ENCODE measurements around the gene PLPPR3. TPM values are rescaled to one million over a fixed set of nuclear protein-coding genes. Genes with fewer than 3 reads are reported as not detected.

PLPPR3 gene
- total RNA-seq, 2 donors from 2014 or later: not detected

- no peak for DNase-seq
- Mint-ChIP-seq H3K36me3 (ENCODE audit: insufficient read depth in 2 of 2) (no peaks in the 10 kb centered on the region), H3K4me1 (ENCODE audit: low read depth) (no peaks in the 10 kb centered on the region), H3K27me3 (ENCODE audit: low read depth) (peaks cover 6% of the 10 kb centered on the region), H3K27ac (no peak overlapping the region), H3K4me3 (no peak overlapping the region), H3K9me3 (no peaks in the 10 kb centered on the region)
- no peak for ATAC-seq (replicated peaks in 1 of 2)
Observed at GRCh38 chr19:788983-789700, 32.6 kb downstream of the PLPPR3 start.

- Mint-ChIP-seq H3K4me3 (no peak overlapping the region), H3K36me3 (ENCODE audit: insufficient read depth in 2 of 2) (no peaks in the 10 kb centered on the region), H3K4me1 (ENCODE audit: low read depth) (no peaks in the 10 kb centered on the region), H3K27ac (no peak overlapping the region), H3K9me3 (no peaks in the 10 kb centered on the region), H3K27me3 (ENCODE audit: low read depth) (peaks cover 6% of the 10 kb centered on the region)
- DNase-seq (no peak), ATAC-seq (replicated peaks in 1 of 2) (no peak)
Observed at GRCh38 chr19:788686-788982, 33.1 kb downstream of the PLPPR3 start.

- H3K4me3 Mint-ChIP-seq: no peak overlapping the region
- no peak for DNase-seq
- no peak for ATAC-seq (replicated peaks in 1 of 2)
- no peaks in the 10 kb centered on the region for H3K4me1 Mint-ChIP-seq (ENCODE audit: low read depth)
- peaks cover 6% of the 10 kb centered on the region for H3K27me3 Mint-ChIP-seq (ENCODE audit: low read depth)
- H3K9me3 Mint-ChIP-seq: no peaks in the 10 kb centered on the region
- H3K27ac Mint-ChIP-seq: no peak overlapping the region
- H3K36me3 Mint-ChIP-seq (ENCODE audit: insufficient read depth in 2 of 2): no peaks in the 10 kb centered on the region
Observed at GRCh38 chr19:787536-787935, 34.2 kb downstream of the PLPPR3 start.

- no peaks in the 10 kb centered on the region for H3K9me3 Mint-ChIP-seq
- ATAC-seq (replicated peaks in 1 of 2) (no peak), DNase-seq (no peak)
- H3K27me3 Mint-ChIP-seq (ENCODE audit: low read depth): peaks cover 1% of the 10 kb centered on the region
- no peaks in the 10 kb centered on the region for H3K36me3 Mint-ChIP-seq (ENCODE audit: insufficient read depth in 2 of 2)
- no peaks in the 10 kb centered on the region for H3K4me1 Mint-ChIP-seq (ENCODE audit: low read depth)
- no peak overlapping the region for H3K27ac Mint-ChIP-seq
- H3K4me3 Mint-ChIP-seq: no peak overlapping the region
Observed at GRCh38 chr19:784541-784940, 37.2 kb downstream of the PLPPR3 start.

- Mint-ChIP-seq H3K9me3 (no peaks in the 10 kb centered on the region), H3K4me1 (ENCODE audit: low read depth) (no peaks in the 10 kb centered on the region), H3K36me3 (ENCODE audit: insufficient read depth in 2 of 2) (no peaks in the 10 kb centered on the region), H3K27me3 (ENCODE audit: low read depth) (no peaks in the 10 kb centered on the region), H3K27ac (no peak overlapping the region), H3K4me3 (no peak overlapping the region)
- DNase-seq (no peak), ATAC-seq (replicated peaks in 1 of 2) (no peak)
Observed at GRCh38 chr19:782878-783668, 38.7 kb downstream of the PLPPR3 start.

GRCh38 chr19:782185-782877, 39.4 kb downstream of the PLPPR3 start:
- Mint-ChIP-seq H3K9me3 (no peaks in the 10 kb centered on the region), H3K36me3 (ENCODE audit: insufficient read depth in 2 of 2) (no peaks in the 10 kb centered on the region), H3K27me3 (ENCODE audit: low read depth) (no peaks in the 10 kb centered on the region), H3K4me3 (no peak overlapping the region), H3K4me1 (ENCODE audit: low read depth) (no peaks in the 10 kb centered on the region), H3K27ac (no peak overlapping the region)
- no peak for ATAC-seq (replicated peaks in 1 of 2)
- no peak for DNase-seq

- no peaks in the 10 kb centered on the region for H3K27me3 Mint-ChIP-seq (ENCODE audit: low read depth)
- DNase-seq: no peak
- H3K27ac Mint-ChIP-seq: no peak overlapping the region
- no peak for ATAC-seq (replicated peaks in 1 of 2)
- H3K4me1 Mint-ChIP-seq (ENCODE audit: low read depth): no peaks in the 10 kb centered on the region
- H3K36me3 Mint-ChIP-seq (ENCODE audit: insufficient read depth in 2 of 2): no peaks in the 10 kb centered on the region
- H3K9me3 Mint-ChIP-seq: no peaks in the 10 kb centered on the region
- no peak overlapping the region for H3K4me3 Mint-ChIP-seq
Observed at GRCh38 chr19:781800-782184, 40.0 kb downstream of the PLPPR3 start.

- DNase-seq (no peak), ATAC-seq (replicated peaks in 1 of 2) (no peak)
- Mint-ChIP-seq H3K36me3 (ENCODE audit: insufficient read depth in 2 of 2) (no peaks in the 10 kb centered on the region), H3K9me3 (no peaks in the 10 kb centered on the region), H3K27ac (no peak overlapping the region), H3K4me3 (no peak overlapping the region), H3K4me1 (ENCODE audit: low read depth) (no peaks in the 10 kb centered on the region), H3K27me3 (ENCODE audit: low read depth) (no peaks in the 10 kb centered on the region)
Observed at GRCh38 chr19:780935-781334, 40.8 kb downstream of the PLPPR3 start.

GRCh38 chr19:778910-779653, 42.7 kb downstream of the PLPPR3 start:
- Mint-ChIP-seq H3K4me1 (ENCODE audit: low read depth) (no peaks in the 10 kb centered on the region), H3K27me3 (ENCODE audit: low read depth) (no peaks in the 10 kb centered on the region), H3K9me3 (no peaks in the 10 kb centered on the region), H3K36me3 (ENCODE audit: insufficient read depth in 2 of 2) (no peaks in the 10 kb centered on the region), H3K4me3 (no peak overlapping the region), H3K27ac (no peak overlapping the region)
- no peak for ATAC-seq (replicated peaks in 1 of 2)
- DNase-seq: no peak

GRCh38 chr19:776549-776948, 45.2 kb downstream of the PLPPR3 start:
- DNase-seq (no peak), ATAC-seq (replicated peaks in 1 of 2) (no peak)
- no peaks in the 10 kb centered on the region for H3K9me3 Mint-ChIP-seq
- H3K4me3 Mint-ChIP-seq: no peak overlapping the region
- no peaks in the 10 kb centered on the region for H3K4me1 Mint-ChIP-seq (ENCODE audit: low read depth)
- no peak overlapping the region for H3K27ac Mint-ChIP-seq
- H3K36me3 Mint-ChIP-seq (ENCODE audit: insufficient read depth in 2 of 2): no peaks in the 10 kb centered on the region
- H3K27me3 Mint-ChIP-seq (ENCODE audit: low read depth): no peaks in the 10 kb centered on the region

- no peak overlapping the region for H3K4me3 Mint-ChIP-seq
- H3K4me1 Mint-ChIP-seq (ENCODE audit: low read depth): peaks cover 5% of the 10 kb centered on the region
- no peak for ATAC-seq (replicated peaks in 1 of 2)
- H3K36me3 Mint-ChIP-seq (ENCODE audit: insufficient read depth in 2 of 2): no peaks in the 10 kb centered on the region
- DNase-seq: no peak
- H3K27me3 Mint-ChIP-seq (ENCODE audit: low read depth): no peaks in the 10 kb centered on the region
- H3K27ac Mint-ChIP-seq: no peak overlapping the region
- no peaks in the 10 kb centered on the region for H3K9me3 Mint-ChIP-seq
Observed at GRCh38 chr19:772730-773436, 48.9 kb downstream of the PLPPR3 start.

- DNase-seq (no peak), ATAC-seq (replicated peaks in 1 of 2) (no peak)
- Mint-ChIP-seq H3K27me3 (ENCODE audit: low read depth) (peaks cover 3% of the 10 kb centered on the region), H3K27ac (no peak overlapping the region), H3K4me3 (no peak overlapping the region), H3K4me1 (ENCODE audit: low read depth) (peaks cover 5% of the 10 kb centered on the region), H3K36me3 (ENCODE audit: insufficient read depth in 2 of 2) (no peaks in the 10 kb centered on the region), H3K9me3 (no peaks in the 10 kb centered on the region)
Observed at GRCh38 chr19:772063-772462, 49.7 kb downstream of the PLPPR3 start.

All from activated T-cell treated with anti-CD3 and anti-CD28 coated beads, Interleukin-2, amount 50 U/mL, for 72 hours (primary cell).